PC-3 (cell line): ENCODE results near the gene STAP1. TPM values are rescaled to one million over a fixed set of nuclear protein-coding genes. Genes with fewer than 3 reads are reported as not detected.
"Not testable (repeated sequence)": the region's sequence is repeated elsewhere in the genome, so short reads cannot be mapped to it uniquely, and the experiment has no call there.

Experiments
- ATAC-seq: fragments of 200-7000 bp; cut with Tn5 transposase; 2 replicates; pipeline ENCODE4 v1.9.1; 2020; ENCODE audit warnings: mild to moderate bottlenecking, moderate library complexity
- BruUV-seq: library from RNA; stranded (reverse); fragments of 400-500 nt; replicated peaks from 2 replicates; lab custom pipeline; 2021; lab: Mats Ljungman, UMichigan
- CTCF ChIA-PET: fragments of 300-600 bp; sonication (Branson Sonifier 250); formaldehyde crosslinking; loops from one replicate; lab custom pipeline; 2022; ENCODE audit warnings: antibody characterized with exemption; lab: Charles Lee
- POLR2A ChIA-PET: fragments of 300-600 bp; sonication (Branson Sonifier 250); formaldehyde crosslinking; loops from one replicate; lab custom pipeline; 2022; ENCODE audit warnings: antibody characterized with exemption; ENCODE audit not compliant: unreplicated experiment; lab: Charles Lee
- DNase-seq: peaks from one replicate; pipeline ENCODE4 v3.0.0-alpha.2; 2015
- H2AFZ ChIP-seq: fragments of 300-600 bp; sonication (generic); 2 replicates; pipeline ENCODE4 v1.6.0; 2016; ENCODE audit warnings: antibody characterized with exemption, low read length
- H3F3A ChIP-seq: fragments of 300-600 bp; sonication (generic); one replicate; pipeline ENCODE4 v1.6.0; 2017; ENCODE audit warnings: antibody characterized with exemption, low read length, control low read depth, mild to moderate bottlenecking; ENCODE audit not compliant: unreplicated experiment
- H3K27ac ChIP-seq: fragments of 300-600 bp; sonication (generic); 2 replicates; pipeline ENCODE4 v1.5.1; 2016; ENCODE audit warnings: mild to moderate bottlenecking, low read length
- H3K27me3 ChIP-seq: fragments of 300-600 bp; sonication (generic); 2 replicates; pipeline ENCODE4 v1.6.1; 2016; ENCODE audit warnings: low read length, mixed read lengths
- H3K36me3 ChIP-seq: fragments of 300-600 bp; sonication (generic); 2 replicates; pipeline ENCODE4 v1.6.1; 2016; ENCODE audit warnings: low read depth, mixed run types, low read length, mixed read lengths
- H3K4me1 ChIP-seq: fragments of 300-600 bp; sonication (generic); 2 replicates; pipeline ENCODE4 v1.5.1; 2016; ENCODE audit warnings: low read length; ENCODE audit not compliant: insufficient read depth
- H3K4me2 ChIP-seq: fragments of 300-600 bp; sonication (generic); 2 replicates; pipeline ENCODE4 v1.6.0; 2016; ENCODE audit warnings: low read length
- H3K4me3 ChIP-seq: fragments of 300-600 bp; sonication (generic); 2 replicates; pipeline ENCODE4 v1.5.1; 2016; ENCODE audit warnings: mild to moderate bottlenecking, low read length, mixed read lengths
- H3K79me2 ChIP-seq: fragments of 300-600 bp; sonication (generic); 2 replicates; pipeline ENCODE4 v1.6.1; 2017; ENCODE audit warnings: low read length, mixed read lengths
- H3K9ac ChIP-seq: fragments of 300-600 bp; sonication (generic); 2 replicates; pipeline ENCODE4 v1.6.0; 2016; ENCODE audit warnings: mild to moderate bottlenecking, low read length
- H3K9me2 ChIP-seq: fragments of 300-600 bp; sonication (generic); replicated peaks from 2 replicates; pipeline ENCODE4 v1.6.1; 2016; ENCODE audit warnings: mixed run types, low read length, mixed read lengths
- H3K9me3 ChIP-seq: fragments of 300-600 bp; sonication (generic); 2 replicates; pipeline ENCODE4 v1.6.1; 2016; ENCODE audit warnings: low read length, mixed read lengths
- H4K20me1 ChIP-seq: fragments of 300-600 bp; sonication (generic); 2 replicates; pipeline ENCODE4 v1.6.1; 2016; ENCODE audit warnings: low read length, mixed read lengths
- EZH2 ChIP-seq: fragments of 300-600 bp; sonication (generic); IDR thresholded peaks from one replicate; pipeline ENCODE4 v1.6.1; 2017; ENCODE audit warnings: antibody characterized with exemption, mild to moderate bottlenecking, low read length; ENCODE audit not compliant: unreplicated experiment
- EZH2phosphoT487 ChIP-seq: fragments of 300-600 bp; sonication (generic); IDR thresholded peaks from 2 replicates; pipeline ENCODE4 v1.6.1; 2018; ENCODE audit warnings: mild to moderate bottlenecking, antibody characterized with exemption, low read length, borderline replicate concordance
- intact Hi-C: fragments of 100-400 bp; cut with micrococcal nuclease; formaldehyde crosslinking; loops from 2 replicates; pipeline ENCODE4 v1.9.0; 2023
- total RNA-seq: library from RNA; depleted of rRNA; stranded (reverse); fragments of >200 nt; gene quantifications from 2 replicates; pipeline ENCODE4 v1.2.3, GENCODE V29; 2014
- TF ChIP-seq, protein P1 (sequence below): fragments of 300-600 bp; sonication (generic); conservative IDR thresholded peaks from 2 replicates; pipeline ENCODE4 v1.5.1; 2017; ENCODE audit warnings: antibody characterized with exemption, low read depth, mild to moderate bottlenecking, low read length

Gene STAP1
- total RNA-seq, 1 experiment from 2014 or later = not detected

DNA sequence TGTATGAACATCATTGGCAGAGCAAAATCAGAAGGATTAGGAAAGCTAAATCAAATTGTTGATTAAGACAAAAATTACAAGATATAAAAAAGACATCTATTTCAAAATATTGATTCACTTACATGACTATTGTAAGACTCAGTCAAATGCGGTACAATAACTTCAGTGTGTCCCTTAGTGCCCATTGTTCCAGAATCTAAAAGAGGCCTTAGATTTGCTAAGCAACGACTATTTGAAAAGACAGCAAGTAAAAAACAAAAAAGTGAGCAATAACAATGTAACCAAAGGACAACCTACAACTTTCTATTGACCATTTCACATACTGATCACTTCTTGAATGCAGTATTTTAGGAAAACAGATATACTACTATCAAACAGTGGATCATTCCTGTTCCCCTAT lies 76.8 kb downstream of the STAP1 start:
- no peak overlapping the region for H3K9ac ChIP-seq
- ATAC-seq (peak; percentile 23), DNase-seq (no peak)
- no TSS peak for BruUV-seq
- no peak overlapping the region for H3K4me2 ChIP-seq
- H3K4me1 ChIP-seq = 0 out of 2 replicates have a peak, but pooled peaks cover 8% of the 10 kb centered on the region
- intact Hi-C loops = no loop called here
- H3K9me2 ChIP-seq = no peaks in the 10 kb centered on the region
- CTCF ChIA-PET = no interaction called here
- peaks cover 57% of the 10 kb centered on the region for H3K36me3 ChIP-seq
- no peaks in the 10 kb centered on the region for H4K20me1 ChIP-seq
- H3K27ac ChIP-seq = no peak overlapping the region
- no peak overlapping the region for H3K4me3 ChIP-seq
- no peaks in the 10 kb centered on the region for H3F3A ChIP-seq
- TF ChIP-seq EZH2phosphoT487 = no peak
- TF ChIP-seq EZH2 = no peak
- TF ChIP-seq, protein P1, sequence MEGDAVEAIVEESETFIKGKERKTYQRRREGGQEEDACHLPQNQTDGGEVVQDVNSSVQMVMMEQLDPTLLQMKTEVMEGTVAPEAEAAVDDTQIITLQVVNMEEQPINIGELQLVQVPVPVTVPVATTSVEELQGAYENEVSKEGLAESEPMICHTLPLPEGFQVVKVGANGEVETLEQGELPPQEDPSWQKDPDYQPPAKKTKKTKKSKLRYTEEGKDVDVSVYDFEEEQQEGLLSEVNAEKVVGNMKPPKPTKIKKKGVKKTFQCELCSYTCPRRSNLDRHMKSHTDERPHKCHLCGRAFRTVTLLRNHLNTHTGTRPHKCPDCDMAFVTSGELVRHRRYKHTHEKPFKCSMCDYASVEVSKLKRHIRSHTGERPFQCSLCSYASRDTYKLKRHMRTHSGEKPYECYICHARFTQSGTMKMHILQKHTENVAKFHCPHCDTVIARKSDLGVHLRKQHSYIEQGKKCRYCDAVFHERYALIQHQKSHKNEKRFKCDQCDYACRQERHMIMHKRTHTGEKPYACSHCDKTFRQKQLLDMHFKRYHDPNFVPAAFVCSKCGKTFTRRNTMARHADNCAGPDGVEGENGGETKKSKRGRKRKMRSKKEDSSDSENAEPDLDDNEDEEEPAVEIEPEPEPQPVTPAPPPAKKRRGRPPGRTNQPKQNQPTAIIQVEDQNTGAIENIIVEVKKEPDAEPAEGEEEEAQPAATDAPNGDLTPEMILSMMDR = no peak
- no peaks in the 10 kb centered on the region for H3K79me2 ChIP-seq
- H3K9me3 ChIP-seq = no peaks in the 10 kb centered on the region
- POLR2A ChIA-PET = no interaction called here
- no peaks in the 10 kb centered on the region for H3K27me3 ChIP-seq
- H2AFZ ChIP-seq = no peak overlapping the region

DNA sequence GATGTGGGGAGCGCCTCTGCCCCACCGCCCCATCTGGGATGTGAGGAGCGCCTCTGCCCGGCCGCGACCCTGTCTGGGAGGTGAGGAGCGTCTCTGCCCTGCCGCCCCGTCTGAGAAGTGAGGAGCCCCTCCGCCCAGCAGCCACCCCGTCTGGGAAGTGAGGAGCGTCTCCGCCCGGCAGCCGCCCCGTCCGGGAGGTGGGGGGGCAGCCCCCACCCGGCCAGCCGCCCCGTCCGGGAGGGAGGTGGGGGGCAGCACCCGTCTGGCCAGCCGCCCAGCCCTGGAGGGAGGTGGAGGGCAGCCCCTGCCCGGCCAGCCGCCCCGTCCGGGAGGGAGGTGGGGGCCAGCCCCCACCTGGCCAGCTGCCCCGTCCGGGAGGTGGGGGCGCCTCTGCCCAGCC lies 78.5 kb downstream of the STAP1 start:
- ATAC-seq, H3K4me3 ChIP-seq, H3K27ac ChIP-seq, BruUV-seq, H3K9me2 ChIP-seq, H2AFZ ChIP-seq, H3K9me3 ChIP-seq, H4K20me1 ChIP-seq, H3K27me3 ChIP-seq, CTCF ChIA-PET, DNase-seq, H3K4me1 ChIP-seq, H3K9ac ChIP-seq, intact Hi-C loops, H3K79me2 ChIP-seq, POLR2A ChIA-PET, H3F3A ChIP-seq, H3K4me2 ChIP-seq: not testable (repeated sequence)
- H3K36me3 ChIP-seq = peaks cover 58% of the 10 kb centered on the region

DNA sequence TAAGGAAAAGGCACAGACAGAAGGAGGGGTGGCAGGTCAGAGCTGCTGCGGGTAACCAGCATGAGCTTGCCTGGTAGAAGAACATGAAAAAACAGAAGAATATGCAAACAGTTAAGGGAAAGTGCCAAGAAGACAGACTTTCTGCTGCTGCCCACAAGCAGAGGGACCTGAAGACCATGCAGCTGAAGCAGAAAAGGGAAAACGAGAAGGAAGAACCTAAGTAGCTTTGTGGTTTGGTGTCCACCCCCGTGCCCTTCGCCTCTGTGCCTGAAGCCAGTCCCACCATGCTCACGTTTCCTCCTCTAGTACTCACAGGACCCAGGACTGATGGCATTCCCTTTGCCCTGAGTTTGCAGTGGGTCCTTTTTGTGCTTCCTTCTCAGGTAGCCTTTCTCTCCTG lies 79.6 kb downstream of the STAP1 start:
- intact Hi-C loops = no loop called here
- no peak overlapping the region for H3K4me2 ChIP-seq
- no peaks in the 10 kb centered on the region for H3F3A ChIP-seq
- no peaks in the 10 kb centered on the region for H3K9me3 ChIP-seq
- no peaks in the 10 kb centered on the region for H3K79me2 ChIP-seq
- no peaks in the 10 kb centered on the region for H3K27me3 ChIP-seq
- no TSS peak for BruUV-seq
- ATAC-seq (no peak), DNase-seq (no peak)
- no peak overlapping the region for H3K9ac ChIP-seq
- H3K36me3 ChIP-seq = peaks cover 49% of the 10 kb centered on the region
- 0 out of 2 replicates have a peak, but pooled peaks cover 8% of the 10 kb centered on the region for H3K4me1 ChIP-seq
- no peaks in the 10 kb centered on the region for H3K9me2 ChIP-seq
- no peak overlapping the region for H2AFZ ChIP-seq
- no peak overlapping the region for H3K27ac ChIP-seq
- no peaks in the 10 kb centered on the region for H4K20me1 ChIP-seq
- H3K4me3 ChIP-seq = no peak overlapping the region
- CTCF ChIA-PET = no interaction called here
- POLR2A ChIA-PET = no interaction called here
- TF ChIP-seq, protein P1 = no peak
- TF ChIP-seq EZH2phosphoT487 (no peak), EZH2 (no peak)
